ENCODE data around the gene IL18BP.

DNA sequence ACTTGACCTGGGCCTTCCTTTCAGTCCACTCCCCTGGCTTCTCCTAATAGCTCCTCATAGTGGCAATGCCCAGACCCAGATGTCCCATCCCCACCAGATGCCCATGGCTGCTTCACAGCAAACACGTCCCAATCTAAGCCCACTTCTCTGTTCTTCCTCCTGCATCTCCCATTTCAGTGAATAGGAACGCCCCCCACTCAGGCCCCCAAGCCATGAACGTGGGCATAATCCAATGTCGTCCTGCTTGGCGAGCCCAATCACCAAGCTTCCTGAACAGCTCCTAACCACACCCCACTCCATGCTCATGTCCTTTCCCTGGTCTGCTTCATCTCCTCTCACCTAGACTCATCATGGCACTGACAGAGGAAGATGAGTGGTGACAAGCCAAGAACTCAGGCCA is 8.9 kb downstream of the IL18BP start:
- TF ChIP-seq CTCF (IDR thresholded peaks at IDR 0.05) (no peak), POLR2AphosphoS5 (IDR thresholded peaks at IDR 0.05) (no peak), POLR2A (IDR thresholded peaks at IDR 0.05) (no peak)

Measured in prostate gland (tissue), 2 donors.